T-helper 2 cell treated with Interferon-gamma antibody and Interleukin-4, amounts not matched to agents 100 ng/mL and 5 ng/mL, for 36 hours (primary cell): ENCODE measurements around the gene CDC42BPB. TPM values are rescaled to one million over a fixed set of nuclear protein-coding genes. Genes with fewer than 3 reads are reported as not detected.

Experiments
- intact Hi-C: fragments of 100-400 bp; cut with micrococcal nuclease; formaldehyde crosslinking; loops from one replicate; pipeline ENCODE4 v1.15.1; 2023
- total RNA-seq: library from RNA; stranded (reverse); gene quantifications from 2 replicates; pipeline ENCODE4 v1.2.3, GENCODE V29; 2022

CDC42BPB gene
- total RNA-seq, 1 donor from 2014 or later: 0.82 TPM

- intact Hi-C loops: no loop called here
Observed at GRCh38 chr14:103096387-103096786, 39.0 kb upstream of the CDC42BPB start.

- intact Hi-C loops: no loop called here
Observed at GRCh38 chr14:103095210-103095778, 37.9 kb upstream of the CDC42BPB start.

GRCh38 chr14:103094406-103095209 lies 37.3 kb upstream of the CDC42BPB start, which contains the start of gene EXOC3L4:
TSS of gene EXOC3L4 (plus strand) at chr14:103094725. CDS start at chr14:103100220, 5,495 bp downstream.
- intact Hi-C loops: loop anchor here (5.0 kb wide), 1 partner anchor 402 kb away; no protein-coding TSS in a partner anchor

GRCh38 chr14:103093856-103094405 lies 36.6 kb upstream of the CDC42BPB start:
- intact Hi-C loops: loop anchor here (5.0 kb wide), 1 partner anchor 402 kb away; no protein-coding TSS in a partner anchor

GRCh38 chr14:103091883-103092222 lies 34.5 kb upstream of the CDC42BPB start:
- intact Hi-C loops: loop anchor here (1.0 to 5.0 kb wide), 2 partner anchors 14 to 400 kb away; no protein-coding TSS in a partner anchor

GRCh38 chr14:103091041-103091882 lies 33.9 kb upstream of the CDC42BPB start:
- intact Hi-C loops: loop anchor here (1.0 to 5.0 kb wide), 2 partner anchors 13 to 399 kb away; no protein-coding TSS in a partner anchor

- intact Hi-C loops: loop anchor here (1.0 to 5.0 kb wide), 2 partner anchors 12 to 398 kb away; no protein-coding TSS in a partner anchor
Observed at GRCh38 chr14:103090481-103091020, 33.2 kb upstream of the CDC42BPB start.

GRCh38 chr14:103089386-103090335 lies 32.3 kb upstream of the CDC42BPB start:
- intact Hi-C loops: loop anchor here (5.0 kb wide), 1 partner anchor 397 kb away; no protein-coding TSS in a partner anchor

- intact Hi-C loops: no loop called here
Observed at GRCh38 chr14:103088921-103089320, 31.6 kb upstream of the CDC42BPB start.

- intact Hi-C loops: no loop called here
Observed at GRCh38 chr14:103087343-103087835, 30.0 kb upstream of the CDC42BPB start.

GRCh38 chr14:103086771-103087342 lies 29.5 kb upstream of the CDC42BPB start:
- intact Hi-C loops: no loop called here

GRCh38 chr14:103085106-103086091 lies 28.1 kb upstream of the CDC42BPB start:
- intact Hi-C loops: no loop called here

GRCh38 chr14:103084021-103084919 lies 26.9 kb upstream of the CDC42BPB start, which contains the start of gene LBHD2:
TSS of gene LBHD2 (plus strand) at chr14:103084210. CDS start at chr14:103086013, 1,803 bp downstream.
- intact Hi-C loops: no loop called here

- intact Hi-C loops: no loop called here
Observed at GRCh38 chr14:103081951-103082350, 24.6 kb upstream of the CDC42BPB start.

GRCh38 chr14:103078860-103079587 lies 21.7 kb upstream of the CDC42BPB start:
- intact Hi-C loops: loop anchor here (1.0 to 5.0 kb wide), 2 partner anchors 12 to 213 kb away; no protein-coding TSS in a partner anchor

- intact Hi-C loops: loop anchor here (1.0 to 5.0 kb wide), 2 partner anchors 13 to 214 kb away; no protein-coding TSS in a partner anchor
Observed at GRCh38 chr14:103078420-103078749, 21.0 kb upstream of the CDC42BPB start.
